HG03342 (cell line): ENCODE results near the gene SYNDIG1L.
"Not testable (repeated sequence)": the region's sequence is repeated elsewhere in the genome, so short reads cannot be mapped to it uniquely, and the experiment has no call there.

Experiments used
- ATAC-seq: cut with Tn5 transposase; IDR thresholded peaks from one replicate; pipeline ENCODE4 v1.9.1; 2021; ENCODE audit warnings: mild to moderate bottlenecking, moderate library complexity; ENCODE audit not compliant: unreplicated experiment

SYNDIG1L gene

GRCh38 chr14:74404435-74404834 lies 21.6 kb downstream of the SYNDIG1L start:
- ATAC-seq, result no peak

- ATAC-seq, result no peak
Measured at GRCh38 chr14:74403619-74404417, 22.2 kb downstream of the SYNDIG1L start.

GRCh38 chr14:74402401-74403251 lies 23.4 kb downstream of the SYNDIG1L start:
- no peak for ATAC-seq

GRCh38 chr14:74401504-74402241 lies 24.3 kb downstream of the SYNDIG1L start:
- ATAC-seq, result peak; percentile 86

GRCh38 chr14:74400919-74401503 lies 25.0 kb downstream of the SYNDIG1L start:
- ATAC-seq, result no peak

GRCh38 chr14:74400031-74400685 lies 25.9 kb downstream of the SYNDIG1L start:
- no peak for ATAC-seq

GRCh38 chr14:74395094-74395493 lies 30.9 kb downstream of the SYNDIG1L start:
- ATAC-seq, result no peak

- no peak for ATAC-seq
Measured at GRCh38 chr14:74394549-74394948, 31.5 kb downstream of the SYNDIG1L start.

GRCh38 chr14:74392616-74393570 lies 33.1 kb downstream of the SYNDIG1L start:
- no peak for ATAC-seq

- ATAC-seq, result no peak
Measured at GRCh38 chr14:74391479-74391878, 34.5 kb downstream of the SYNDIG1L start.

- ATAC-seq, result not testable (repeated sequence)
Measured at GRCh38 chr14:74390505-74390904, 35.5 kb downstream of the SYNDIG1L start.

- ATAC-seq, result no peak
Measured at GRCh38 chr14:74389980-74390379, 36.0 kb downstream of the SYNDIG1L start.

- no peak for ATAC-seq
Measured at GRCh38 chr14:74382231-74382630, 43.8 kb downstream of the SYNDIG1L start.

- not testable (repeated sequence) for ATAC-seq
Measured at GRCh38 chr14:74381571-74381970, 44.4 kb downstream of the SYNDIG1L start.

- no peak for ATAC-seq
Measured at GRCh38 chr14:74380845-74381244, 45.2 kb downstream of the SYNDIG1L start.

- no peak for ATAC-seq
Measured at GRCh38 chr14:74380172-74380571, 45.8 kb downstream of the SYNDIG1L start.

- ATAC-seq, result no peak
Measured at GRCh38 chr14:74377976-74378690, 47.9 kb downstream of the SYNDIG1L start.

GRCh38 chr14:74368441-74368840 lies 57.6 kb downstream of the SYNDIG1L start:
- ATAC-seq, result no peak

GRCh38 chr14:74368026-74368425 lies 58.0 kb downstream of the SYNDIG1L start:
- ATAC-seq, result no peak
